HT1080 (cell line): ENCODE measurements around the gene SPCS3. TPM values are rescaled to one million over a fixed set of nuclear protein-coding genes. Genes with fewer than 3 reads are reported as not detected.
"Not testable (repeated sequence)": the region's sequence is repeated elsewhere in the genome, so short reads cannot be mapped to it uniquely, and the experiment has no call there.

Experiments used
- DNase-seq: peaks from one replicate; pipeline ENCODE4 v3.0.0-alpha.2; 2015; ENCODE audit warnings: low read depth
- polyA plus RNA-seq, 2 experiments: library from polyadenylated mRNA; depleted of rRNA; stranded (reverse); fragments of >200 nt; gene quantifications; 2 replicates each; pipeline ENCODE4 v1.2.3, GENCODE V29; 2015
- total RNA-seq: library from RNA; depleted of rRNA; stranded (reverse); fragments of >200 nt; shearing (Covaris generic); gene quantifications from 2 replicates; pipeline ENCODE4 v1.2.3, GENCODE V29; 2014; rRNA removed

The SPCS3 gene
- 90.5 and 124 TPM in 2 replicates for total RNA-seq
- 102 and 120 TPM in 2 replicates for polyA plus RNA-seq (2015; cell fraction: cytosol; rRNA removed)
- 120 and 124 TPM in 2 replicates for polyA plus RNA-seq (2015; cell fraction: nucleus; rRNA removed)

DNA sequence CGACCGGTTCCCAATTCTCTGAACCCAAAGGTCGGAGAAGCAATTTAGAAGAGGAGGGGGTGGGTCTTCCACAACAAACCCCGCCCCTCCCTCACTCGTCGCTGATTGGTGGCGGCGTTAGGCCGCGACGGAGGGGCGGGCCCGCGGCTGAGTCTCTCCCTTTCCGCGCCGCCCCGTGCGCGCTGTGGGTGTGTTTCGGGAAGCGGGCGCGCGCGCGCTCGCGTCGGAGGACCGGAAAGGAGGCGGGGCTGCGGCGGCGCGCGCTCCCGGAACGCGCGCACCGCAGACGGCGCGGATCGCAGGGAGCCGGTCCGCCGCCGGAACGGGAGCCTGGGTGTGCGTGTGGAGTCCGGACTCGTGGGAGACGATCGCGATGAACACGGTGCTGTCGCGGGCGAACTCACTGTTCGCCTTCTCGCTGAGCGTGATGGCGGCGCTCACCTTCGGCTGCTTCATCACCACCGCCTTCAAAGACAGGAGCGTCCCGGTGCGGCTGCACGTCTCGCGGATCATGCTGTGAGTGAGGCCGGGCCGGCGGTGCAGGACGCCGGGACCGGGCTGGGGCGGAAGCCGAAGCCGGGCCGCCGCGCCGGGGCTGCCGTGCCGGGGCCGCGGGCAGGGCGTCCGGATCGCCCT lies at the start of gene SPCS3:
Gene SPCS3, plus strand, starts transcription at position 263 of the 636 bp plus-strand sequence. Its CDS starts 111 bp downstream, at position 374.
- peak; percentile 94 for DNase-seq

DNA sequence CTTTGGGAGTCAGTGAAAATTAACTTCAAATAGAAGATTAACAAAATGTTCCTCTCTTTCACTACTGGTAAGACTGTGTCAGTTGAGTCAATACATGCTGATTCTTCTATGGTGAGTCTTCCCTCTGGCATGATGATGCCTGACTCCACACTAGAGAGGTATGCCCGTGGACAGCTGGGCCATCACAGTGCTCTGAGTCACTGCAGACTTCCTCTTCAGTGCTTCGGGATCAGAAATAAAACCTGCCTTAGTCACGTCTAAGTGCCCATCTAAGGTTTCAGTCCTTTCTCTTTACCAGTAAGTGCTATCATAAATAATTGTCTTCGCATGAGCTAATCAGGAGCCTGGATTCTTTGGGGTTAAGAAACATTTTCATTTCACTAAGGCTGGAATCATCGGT lies 49.1 kb upstream of the SPCS3 start:
- DNase-seq = peak; percentile 98

DNA sequence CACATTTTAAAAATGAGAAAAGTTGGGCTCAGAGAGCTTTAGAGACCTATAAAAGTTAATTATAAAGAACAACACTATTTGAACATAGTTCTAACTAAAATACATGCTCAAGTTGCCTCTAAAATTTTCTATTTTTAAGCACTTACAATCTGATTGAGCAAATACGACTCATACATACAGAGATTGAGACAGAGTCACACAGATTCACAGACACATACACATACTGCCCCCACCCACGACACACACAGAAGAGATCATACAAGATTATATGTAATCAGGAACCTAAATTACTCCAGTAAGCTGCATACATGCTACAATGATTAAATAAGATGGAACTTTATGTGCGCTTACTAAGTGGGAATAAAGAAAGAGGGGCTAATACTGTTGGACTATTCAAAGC lies 48.0 kb upstream of the SPCS3 start:
- peak; percentile 46 for DNase-seq

DNA sequence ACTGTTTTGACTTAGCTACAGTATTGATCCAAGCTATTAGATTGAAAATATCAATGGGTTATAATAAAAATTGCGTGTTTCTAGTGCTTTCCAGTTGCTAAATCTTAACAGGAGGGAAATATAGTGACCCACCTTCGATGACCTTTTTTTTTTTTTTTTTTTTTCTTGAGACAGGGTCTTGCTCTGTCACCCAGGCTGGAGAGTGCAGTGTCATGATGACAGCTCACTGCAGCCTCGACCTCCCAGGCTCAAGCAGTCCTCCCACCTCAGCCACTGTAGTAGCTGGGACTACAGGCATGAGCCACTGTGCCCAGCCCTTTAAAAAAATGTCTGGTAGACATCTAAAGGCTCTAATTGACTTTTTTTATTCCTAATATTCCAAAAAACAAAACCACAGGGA lies 47.0 kb upstream of the SPCS3 start:
- DNase-seq = no peak

DNA sequence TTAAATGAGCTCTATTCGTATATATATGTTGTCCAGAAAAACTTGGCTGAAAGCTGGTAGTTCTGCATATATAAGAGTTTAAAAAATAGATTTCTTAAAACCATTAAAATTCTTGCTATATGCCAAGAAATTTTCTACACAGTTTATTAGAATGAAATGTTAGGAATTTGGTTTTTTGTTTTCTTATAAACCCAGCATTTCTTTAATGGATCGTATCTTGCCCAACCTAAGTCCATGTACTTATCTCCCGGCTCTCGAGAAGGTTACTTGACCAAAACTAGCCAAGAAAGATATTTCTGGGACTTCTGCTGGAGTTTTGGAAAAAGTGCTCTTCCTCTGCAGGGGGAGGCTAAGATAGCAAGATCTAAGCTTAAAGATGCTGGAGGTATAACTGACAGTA lies 46.0 kb upstream of the SPCS3 start:
- DNase-seq = no peak

DNA sequence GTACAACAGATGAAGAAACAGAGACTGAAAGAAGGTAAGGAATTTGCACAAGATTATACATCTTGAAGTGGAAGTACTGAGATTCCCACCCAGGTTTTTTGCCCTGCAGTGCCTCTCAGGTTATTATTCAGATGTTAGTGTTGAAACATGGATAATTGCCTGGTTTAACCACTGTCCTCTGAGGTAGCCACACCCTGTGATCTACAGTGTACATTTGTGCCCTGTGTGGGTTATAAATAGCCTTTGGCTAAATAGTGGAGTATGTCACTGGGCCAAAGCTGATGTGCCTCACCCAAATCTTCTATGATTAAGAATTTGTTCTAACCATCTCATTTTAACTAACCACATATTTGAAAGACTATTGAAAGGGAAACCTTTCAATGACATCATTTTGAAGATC lies 45.3 kb upstream of the SPCS3 start:
- DNase-seq = peak; percentile 32

DNA sequence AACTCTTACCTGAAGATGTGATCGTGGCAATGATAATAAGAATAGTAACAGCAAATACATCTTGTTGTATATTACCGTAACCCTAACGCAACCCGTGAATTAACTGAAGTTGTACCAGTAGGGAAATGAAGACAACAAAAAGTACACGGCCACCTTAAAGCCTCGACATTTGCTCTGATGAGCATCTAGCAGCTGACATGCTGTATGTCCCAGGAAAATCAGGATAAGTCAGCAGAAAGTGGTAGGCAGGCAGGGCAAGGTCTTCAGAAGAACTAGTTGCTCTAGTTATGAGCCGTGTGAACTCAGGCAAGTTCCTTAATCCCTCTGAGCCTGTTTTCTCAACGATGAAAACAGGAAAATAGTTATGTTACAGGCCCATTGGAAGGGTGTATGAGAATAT lies 43.1 kb upstream of the SPCS3 start:
- DNase-seq = no peak

DNA sequence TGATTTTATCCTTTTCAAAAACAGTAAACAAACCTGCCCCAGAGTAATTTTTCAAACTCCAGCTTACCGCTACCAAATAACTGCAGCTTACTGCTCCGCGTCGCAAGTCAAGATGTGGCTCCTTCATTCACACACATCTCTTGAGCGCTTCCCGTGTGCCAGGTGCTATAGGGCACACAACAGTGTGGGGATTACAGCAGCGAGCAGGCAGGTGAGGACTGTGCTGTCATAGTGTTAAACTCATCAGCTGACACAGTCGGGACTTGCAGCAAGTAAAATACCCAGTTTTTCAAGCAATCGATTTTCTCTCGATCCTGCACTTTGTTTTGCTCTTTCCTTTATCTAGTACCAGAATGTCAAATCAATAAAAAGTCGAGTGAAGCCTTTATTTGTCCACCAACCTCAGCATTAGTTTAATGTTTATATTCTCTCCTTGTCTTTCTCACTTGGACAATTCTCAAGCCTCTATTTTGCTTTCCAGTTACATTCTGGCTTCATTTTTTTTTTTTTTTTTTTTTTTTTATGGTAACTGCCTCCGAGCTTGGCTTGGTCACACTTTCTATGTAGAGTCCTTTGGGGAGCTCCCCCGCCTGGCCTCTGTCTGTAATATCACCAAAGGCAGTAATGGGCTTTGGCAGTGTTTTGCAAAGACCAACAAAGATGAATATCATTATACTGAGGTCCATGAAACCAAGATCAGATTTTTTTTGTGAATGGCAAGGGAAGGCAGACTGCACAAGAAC lies 42.4 kb upstream of the SPCS3 start:
- DNase-seq = peak; percentile 49

DNA sequence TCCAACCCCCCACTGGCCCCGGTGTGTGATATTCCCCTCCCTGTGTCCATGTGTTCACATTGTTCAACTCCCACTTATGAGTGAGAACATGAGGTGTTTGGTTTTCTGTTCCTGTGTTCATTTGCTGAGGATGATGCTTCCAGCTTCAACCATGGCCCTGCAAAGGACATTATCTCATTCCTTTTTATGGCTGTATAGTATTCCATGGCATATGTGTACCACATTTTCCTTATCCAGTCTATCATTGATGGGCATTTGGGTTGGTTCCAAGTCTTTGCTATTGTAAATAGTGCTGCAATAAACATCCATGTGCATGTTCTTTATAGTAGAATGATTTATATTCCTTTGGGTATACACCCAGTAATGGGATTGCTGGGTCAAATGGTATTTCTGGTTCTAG lies 40.2 kb upstream of the SPCS3 start:
- not testable (repeated sequence) for DNase-seq

DNA sequence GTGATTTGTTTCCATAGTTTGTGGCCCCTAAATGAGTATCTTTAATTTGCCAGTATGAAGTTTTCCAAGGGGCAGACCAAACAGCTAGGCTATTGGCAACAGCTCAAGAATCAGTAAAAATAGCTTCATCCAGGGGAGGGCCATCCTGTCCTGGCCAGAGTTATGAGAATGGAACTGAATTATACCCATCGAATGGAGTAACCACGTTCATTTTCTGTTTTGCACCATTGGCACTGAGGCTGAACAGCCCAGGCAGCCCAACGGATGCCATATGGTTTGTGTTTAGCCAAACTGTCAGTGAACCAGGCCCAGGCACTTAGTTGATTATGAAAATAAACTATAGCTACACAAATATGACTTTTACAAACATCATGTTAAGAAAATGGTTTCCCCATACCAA lies 33.0 kb upstream of the SPCS3 start:
- DNase-seq = no peak

DNA sequence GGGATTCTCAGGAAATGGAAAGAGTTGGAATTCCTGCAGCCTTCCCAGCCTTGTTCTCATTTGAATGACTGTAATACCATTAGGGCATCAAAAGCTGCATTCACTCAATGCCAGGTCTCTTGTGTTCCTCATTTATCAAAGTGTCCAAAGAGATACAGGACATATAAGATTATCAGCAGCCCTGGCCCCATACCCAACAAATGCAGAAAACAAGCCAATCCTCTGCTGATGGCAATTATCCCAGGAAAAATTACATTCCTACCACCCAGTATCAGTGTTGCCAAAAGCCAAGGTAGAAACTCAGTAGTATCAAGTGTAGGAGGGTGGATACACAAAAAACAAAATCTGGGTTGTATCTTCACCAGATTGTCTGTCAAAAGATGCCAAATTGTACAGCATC lies 32.2 kb upstream of the SPCS3 start:
- DNase-seq = no peak

DNA sequence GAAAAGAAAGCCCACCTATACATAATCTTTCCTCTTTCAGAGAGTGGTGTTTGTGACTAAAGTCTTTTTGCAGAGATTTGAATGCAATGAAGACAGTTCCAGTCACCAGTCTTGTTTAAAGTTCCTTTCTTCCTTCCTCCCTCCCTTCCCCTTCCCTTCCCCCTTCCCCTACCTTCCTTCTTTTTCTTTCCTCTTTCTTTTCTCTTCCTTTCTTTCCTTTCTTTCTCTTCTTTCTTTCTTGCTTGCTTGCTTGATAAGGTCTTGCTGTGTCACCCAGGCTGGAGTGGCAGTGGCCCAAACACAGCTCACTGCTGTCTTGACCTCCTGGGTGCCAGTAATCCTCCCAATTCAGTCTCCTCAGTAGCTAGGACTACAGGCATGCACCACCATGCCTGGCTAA lies 31.7 kb upstream of the SPCS3 start:
- no peak for DNase-seq

DNA sequence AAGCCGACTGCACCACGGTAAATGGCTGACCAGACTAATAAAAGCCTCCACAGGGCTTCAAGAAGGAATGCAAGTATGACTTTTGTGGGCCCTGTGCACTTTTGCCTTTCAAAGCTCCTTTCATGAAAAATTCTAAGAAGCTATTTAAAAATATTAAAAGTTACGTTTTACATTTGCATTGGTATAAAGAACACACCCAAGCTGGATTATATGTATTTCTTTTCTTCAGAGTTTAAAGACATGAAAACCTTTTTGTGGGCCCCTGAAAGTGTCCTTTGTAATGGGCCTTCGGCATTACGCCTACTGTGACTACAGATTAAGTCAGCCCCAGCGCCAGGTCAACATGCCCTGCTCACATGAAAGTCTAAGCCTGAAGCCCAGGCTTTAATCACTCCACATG lies 30.2 kb upstream of the SPCS3 start:
- no peak for DNase-seq

DNA sequence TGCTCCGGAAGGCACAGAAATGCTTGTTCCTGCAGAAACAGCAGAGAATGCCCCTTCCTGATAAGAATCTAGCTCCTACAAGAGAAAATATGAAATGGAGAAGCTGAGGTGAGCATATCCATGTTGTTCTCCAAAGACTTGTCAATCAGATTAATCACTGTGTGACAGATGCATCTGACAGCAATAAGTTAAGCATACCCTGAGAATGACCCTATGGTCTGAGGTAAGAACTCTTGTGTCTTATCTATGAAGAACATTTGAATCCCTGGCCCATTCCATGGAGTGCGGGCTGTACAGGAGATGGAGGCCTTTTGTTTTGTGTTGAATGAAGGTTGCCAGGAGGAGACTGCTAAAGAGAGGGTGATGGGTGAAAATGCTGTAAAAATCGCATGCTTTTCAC lies 29.2 kb upstream of the SPCS3 start:
- no peak for DNase-seq

DNA sequence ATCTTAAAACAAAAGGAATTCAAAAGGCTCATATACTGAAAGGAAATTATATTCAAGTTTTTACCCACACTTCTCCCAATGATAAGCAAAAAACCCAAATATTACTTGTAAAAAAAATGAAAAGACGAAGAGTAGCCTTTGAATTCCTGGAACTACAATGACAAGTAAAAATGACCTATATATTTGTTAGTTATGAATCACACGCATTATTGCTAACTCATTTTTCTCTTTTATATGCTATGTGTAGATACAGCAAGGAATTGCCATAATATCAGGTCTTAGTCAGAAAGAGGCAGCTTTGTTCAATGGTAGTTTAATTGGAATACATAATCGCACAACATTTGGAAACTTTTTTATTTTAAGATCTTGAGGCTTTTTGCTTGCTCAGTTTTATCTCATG lies 28.0 kb upstream of the SPCS3 start:
- DNase-seq = no peak

DNA sequence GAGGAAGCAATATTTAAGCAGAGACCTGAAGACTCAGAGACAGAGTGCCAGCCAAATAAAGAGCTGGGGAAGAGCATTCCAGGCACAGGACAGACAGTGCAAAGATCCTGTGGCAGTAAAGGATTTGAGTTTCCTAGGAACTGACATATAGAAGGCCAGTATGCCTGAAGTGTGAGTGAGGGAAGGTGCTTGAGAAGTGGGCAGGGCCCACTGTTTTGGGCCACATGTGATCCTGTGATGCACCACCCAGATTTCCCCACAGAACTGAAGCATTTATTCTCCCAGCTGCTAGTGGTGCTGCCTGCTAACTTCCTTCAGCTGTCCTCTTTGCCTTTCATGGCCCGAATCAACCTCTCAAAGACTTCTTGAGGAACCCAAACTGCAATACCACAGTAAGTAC lies 26.8 kb upstream of the SPCS3 start:
- DNase-seq = no peak

DNA sequence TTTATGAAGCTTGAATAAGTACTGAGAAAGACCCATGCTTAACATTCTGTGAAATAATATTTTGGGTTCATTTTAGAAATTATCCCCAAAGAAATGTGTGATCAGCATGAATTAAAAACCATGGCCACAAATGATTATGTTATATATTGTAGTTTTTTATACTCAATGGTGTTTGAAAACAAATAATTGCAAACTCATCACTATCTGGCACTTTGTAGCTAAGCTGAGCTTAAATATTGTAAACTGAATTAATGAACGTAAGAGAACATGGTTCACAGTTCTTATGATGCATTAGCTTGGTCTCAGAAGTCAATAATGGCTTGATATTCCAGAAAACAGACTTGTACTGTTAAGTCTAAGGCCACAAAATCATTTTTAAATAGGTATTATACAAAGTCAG lies 26.1 kb upstream of the SPCS3 start:
- DNase-seq = no peak

DNA sequence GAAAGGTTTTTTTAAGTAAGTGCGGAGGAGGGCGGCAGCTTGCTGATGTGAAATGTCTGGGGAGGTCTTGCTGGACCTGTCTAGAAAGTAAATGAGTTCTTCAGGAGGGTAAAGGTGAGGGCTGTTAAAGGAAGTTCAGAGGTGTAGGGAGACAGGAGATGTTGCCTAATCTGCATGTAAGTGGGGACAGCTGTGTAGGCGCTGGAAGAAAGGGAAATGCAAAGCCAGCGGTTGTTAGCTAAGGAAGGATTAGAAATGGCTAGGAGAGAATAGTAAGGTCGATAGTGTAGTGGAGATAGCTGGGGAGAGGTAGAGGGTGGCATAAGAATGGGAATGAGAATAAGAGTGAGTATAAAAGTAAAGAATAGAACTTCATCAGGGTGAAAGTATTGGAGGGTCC lies 23.9 kb upstream of the SPCS3 start:
- DNase-seq = not testable (repeated sequence)

DNA sequence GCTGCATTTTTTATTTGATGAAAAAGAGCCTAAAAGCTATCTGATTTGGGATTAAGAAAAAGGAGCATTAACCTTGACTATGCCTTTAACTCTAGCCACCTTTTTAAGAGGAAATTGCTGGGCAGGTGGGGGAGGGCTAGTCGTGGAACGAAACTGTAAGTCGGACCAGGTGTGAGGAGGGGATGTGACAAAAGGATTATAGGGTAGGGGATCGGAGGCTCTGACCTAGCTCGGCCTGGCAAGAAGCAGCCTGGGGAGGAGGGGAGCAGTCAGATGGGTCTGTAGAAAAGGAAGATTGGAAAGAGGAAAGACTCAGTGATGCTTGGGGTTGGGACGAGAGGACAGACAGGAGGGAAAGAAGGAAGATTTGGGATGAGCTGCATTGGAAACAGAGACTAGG lies 21.1 kb upstream of the SPCS3 start:
- DNase-seq = no peak

DNA sequence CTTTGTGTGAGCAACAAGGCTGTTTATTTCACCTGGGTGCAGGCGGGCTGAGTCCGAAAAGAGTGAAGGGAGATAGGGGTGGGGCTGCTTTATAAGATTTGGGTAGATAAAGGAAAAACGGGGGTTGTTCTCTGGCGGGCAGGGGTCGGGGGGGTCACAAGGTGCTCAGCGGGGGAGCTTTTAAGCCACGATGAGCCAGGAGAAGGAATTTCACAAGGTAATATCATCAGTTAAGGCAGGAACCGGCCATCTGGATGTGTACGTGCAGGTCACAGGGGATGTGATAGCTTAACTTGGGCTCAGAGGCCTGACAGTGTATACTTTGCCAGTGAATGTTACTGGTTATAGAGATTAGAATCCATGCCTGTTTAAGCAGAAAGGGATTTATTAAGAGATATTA lies 19.7 kb upstream of the SPCS3 start:
- no peak for DNase-seq

DNA sequence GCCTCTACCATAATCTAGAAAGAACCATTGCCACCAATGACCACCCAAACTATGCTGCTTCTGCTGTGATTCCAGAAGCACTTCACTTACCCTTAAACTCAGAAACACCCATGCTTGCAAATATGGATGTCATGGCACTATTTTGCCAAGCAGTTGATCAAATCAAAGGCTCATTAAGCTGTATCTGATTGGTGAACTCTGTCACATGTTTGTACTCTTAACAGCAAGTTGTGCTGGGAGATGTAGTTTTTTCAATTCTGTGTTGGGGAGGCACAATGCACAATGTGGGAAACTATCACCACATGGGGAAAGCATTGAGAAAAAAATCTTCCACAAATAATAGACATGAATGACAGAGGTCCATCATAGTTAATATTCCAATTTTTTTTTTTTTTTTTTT lies 19.2 kb upstream of the SPCS3 start:
- no peak for DNase-seq

DNA sequence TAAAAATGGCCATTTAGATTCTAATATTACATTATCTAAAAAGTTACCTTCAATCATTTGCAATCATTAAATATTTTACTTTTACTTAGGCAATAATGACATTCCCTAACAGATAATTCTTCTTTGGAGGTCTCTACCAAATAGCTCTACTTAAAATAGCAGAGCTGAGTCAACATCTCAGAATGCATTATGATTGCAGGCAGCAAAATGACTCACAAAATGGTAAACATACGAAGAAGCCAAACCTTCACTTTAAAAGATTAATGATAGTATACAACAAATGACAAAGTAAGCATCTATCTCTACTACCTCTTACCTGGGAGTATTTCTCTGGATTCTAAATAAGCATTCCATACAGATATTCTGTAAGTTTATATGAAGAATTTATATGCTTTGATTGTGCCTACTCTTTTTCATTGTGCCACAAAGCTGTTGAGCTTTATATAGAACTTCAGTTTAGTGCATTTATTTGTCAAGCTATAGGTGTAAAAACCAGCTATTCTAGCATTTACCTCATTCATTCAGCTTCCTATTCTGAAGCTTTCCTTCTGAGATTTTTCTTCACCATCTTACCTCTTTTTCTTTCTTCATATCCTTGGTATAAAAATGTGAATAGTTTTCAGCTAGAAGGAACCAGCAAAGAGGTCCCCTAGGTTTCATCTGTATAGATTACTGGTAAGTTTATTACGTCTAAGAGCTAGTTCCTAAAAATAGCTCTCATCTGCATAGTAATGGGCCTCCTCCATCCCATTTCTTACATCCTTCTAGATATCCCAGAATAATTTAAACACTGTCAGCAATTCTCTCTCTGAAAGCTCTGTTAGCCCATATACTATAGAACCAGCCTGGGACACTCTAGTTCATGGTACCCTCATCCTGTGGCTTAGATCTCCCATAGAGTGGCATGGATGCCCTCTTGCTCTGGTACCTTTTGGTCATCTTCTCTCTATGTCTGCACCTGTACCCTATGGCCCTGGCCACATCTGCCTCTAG lies 17.2 kb upstream of the SPCS3 start:
- peak; percentile 78 for DNase-seq
